Loucy (cell line): Measurements from ENCODE around the gene MLYCD.

ENCODE experiments used
- EZH2phosphoT487 ChIP-seq: fragments of 200-600 bp; IDR thresholded peaks from 2 replicates; pipeline ENCODE4 v1.6.1; 2018; ENCODE audit warnings: antibody characterized with exemption, mild to moderate bottlenecking, moderate library complexity, borderline replicate concordance
- TF ChIP-seq, protein P1 (sequence below): fragments of 200-600 bp; sonication (generic); conservative IDR thresholded peaks from 2 replicates; pipeline ENCODE4 v1.5.1; 2014; ENCODE audit warnings: mild to moderate bottlenecking, antibody characterized with exemption, low read length

DNA sequence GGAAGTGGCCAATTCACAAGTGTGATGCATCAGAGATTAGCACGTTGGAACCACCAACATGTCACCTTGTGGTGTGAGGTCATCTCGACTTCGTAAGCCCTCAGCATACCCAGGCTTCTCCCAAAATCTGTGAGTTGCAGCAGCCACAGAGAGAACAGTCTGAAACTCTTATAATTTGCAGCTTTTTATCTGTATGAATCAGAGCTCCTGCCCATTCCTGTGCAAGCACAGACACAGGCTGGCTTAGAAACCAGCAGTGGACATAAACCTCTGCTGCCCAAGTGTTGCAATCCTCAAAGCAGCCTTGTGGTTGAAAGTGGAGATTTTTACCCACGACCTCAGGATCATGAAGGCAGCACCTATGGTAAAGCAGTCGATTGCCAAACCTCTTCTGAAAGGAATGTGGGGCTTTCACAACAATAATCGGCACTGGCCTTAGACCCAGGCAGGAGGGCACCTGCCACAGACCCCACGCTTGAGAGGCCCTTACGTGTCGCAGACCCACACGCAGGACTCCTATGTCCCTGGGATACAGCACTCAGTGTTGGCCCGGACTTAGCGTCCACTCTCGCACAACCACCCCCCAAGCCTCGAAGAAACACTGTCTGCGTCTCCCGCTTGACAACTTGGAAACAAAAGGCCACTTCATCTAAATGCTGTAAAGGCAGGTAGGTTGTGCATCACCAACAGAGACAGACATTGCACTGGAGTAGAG is 29.6 kb downstream of the MLYCD start:
- TF ChIP-seq, protein P1, sequence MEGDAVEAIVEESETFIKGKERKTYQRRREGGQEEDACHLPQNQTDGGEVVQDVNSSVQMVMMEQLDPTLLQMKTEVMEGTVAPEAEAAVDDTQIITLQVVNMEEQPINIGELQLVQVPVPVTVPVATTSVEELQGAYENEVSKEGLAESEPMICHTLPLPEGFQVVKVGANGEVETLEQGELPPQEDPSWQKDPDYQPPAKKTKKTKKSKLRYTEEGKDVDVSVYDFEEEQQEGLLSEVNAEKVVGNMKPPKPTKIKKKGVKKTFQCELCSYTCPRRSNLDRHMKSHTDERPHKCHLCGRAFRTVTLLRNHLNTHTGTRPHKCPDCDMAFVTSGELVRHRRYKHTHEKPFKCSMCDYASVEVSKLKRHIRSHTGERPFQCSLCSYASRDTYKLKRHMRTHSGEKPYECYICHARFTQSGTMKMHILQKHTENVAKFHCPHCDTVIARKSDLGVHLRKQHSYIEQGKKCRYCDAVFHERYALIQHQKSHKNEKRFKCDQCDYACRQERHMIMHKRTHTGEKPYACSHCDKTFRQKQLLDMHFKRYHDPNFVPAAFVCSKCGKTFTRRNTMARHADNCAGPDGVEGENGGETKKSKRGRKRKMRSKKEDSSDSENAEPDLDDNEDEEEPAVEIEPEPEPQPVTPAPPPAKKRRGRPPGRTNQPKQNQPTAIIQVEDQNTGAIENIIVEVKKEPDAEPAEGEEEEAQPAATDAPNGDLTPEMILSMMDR: no peak
- no peak for TF ChIP-seq EZH2phosphoT487
